ENCODE data around the gene ATP5MG. TPM values are rescaled to one million over a fixed set of nuclear protein-coding genes. Genes with fewer than 3 reads are reported as not detected.
A peak's percentile ranks its signal among the peaks of the same experiment; 100 is the strongest.

The ATP5MG gene
- total and polyA plus RNA-seq, 4 experiments from 2014 or later, result 158 to 704 (median 378) TPM

DNA sequence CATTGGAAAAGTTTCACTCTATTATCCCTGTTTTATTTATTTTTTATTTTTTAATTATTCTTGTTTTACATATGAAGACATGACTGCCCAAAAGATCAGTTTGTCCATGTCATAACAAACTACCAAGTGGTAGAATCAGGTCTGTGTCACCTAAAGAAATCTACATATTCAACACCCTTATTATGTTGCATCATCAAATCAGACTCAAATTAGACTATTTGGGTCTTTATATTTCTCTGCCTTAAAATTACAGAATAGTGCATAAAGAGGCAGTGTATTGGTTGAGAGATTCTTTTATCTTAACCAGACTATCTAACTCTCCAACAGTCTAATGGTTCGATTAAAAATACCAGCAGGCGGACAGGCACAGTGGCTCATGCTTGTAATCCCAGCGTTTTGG, 18.5 kb upstream of the ATP5MG start:
- no peaks in the 10 kb centered on the region for H3K4me1 ChIP-seq (ENCODE audit: insufficient read depth, low read length)
- no peaks in the 10 kb centered on the region for H3K9me3 Mint-ChIP-seq
- H3K36me3 ChIP-seq (ENCODE audit: insufficient read depth, low read length), result peaks cover 96% of the 10 kb centered on the region
- H3K9me3 ChIP-seq (ENCODE audit: control insufficient read depth in 1 of 2, low read length in 2 of 2), result no peaks in the 10 kb centered on the region
- no peak overlapping the region for H3K4me3 Mint-ChIP-seq
- H3K36me3 Mint-ChIP-seq, result peaks cover 72 to 86% of the 10 kb centered on the region in 2 donors
- H3K27ac ChIP-seq (ENCODE audit: low read depth, low read length), result no peak overlapping the region
- H3K4me1 Mint-ChIP-seq, result no peaks in the 10 kb centered on the region
- DNase-seq, result no peak
- no peak overlapping the region for H3K27ac Mint-ChIP-seq
- H3K4me3 ChIP-seq (ENCODE audit: low read length in 2 of 2), result no peak overlapping the region
- no peaks in the 10 kb centered on the region for H3K27me3 Mint-ChIP-seq
- H3K27me3 ChIP-seq (ENCODE audit: insufficient read depth, low read length), result no peaks in the 10 kb centered on the region
- ChIA-PET CTCF (ENCODE audit: partially characterized antibody) (no interaction called here), POLR2A (ENCODE audit: partially characterized antibody) (no interaction called here)
- intact Hi-C loops (cut with micrococcal nuclease), result loop anchor here (5.0 kb wide), 1 partner anchor 104 kb away; no protein-coding TSS in a partner anchor

DNA sequence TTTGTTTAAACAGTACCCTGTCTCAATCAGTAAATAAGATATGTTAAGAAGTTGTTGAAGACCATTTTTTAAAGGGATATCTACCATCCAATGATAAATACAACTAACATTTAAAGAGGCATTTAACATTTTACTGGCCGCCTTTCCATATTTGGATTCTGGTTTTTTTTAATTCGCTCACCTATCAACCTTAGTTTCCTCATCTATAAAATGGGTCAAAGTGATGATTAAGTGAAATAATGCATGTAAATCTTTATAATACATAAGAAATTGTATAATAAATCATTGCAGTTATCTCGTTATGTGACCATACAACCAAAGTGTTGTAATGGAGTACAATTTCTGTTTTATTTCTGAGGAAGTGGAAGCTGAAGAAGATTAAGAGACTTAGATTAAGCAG, 17.7 kb upstream of the ATP5MG start:
- no peak overlapping the region for H3K27ac ChIP-seq (ENCODE audit: low read depth, low read length)

GRCh38 chr11:118396097-118396501, 5.3 kb upstream of the ATP5MG start:
- peak in 4 of 5 donors; percentile 22 to 44 (median 38) for DNase-seq
- intact Hi-C loops (cut with micrococcal nuclease), result no loop called here
- CTCF ChIA-PET (ENCODE audit: partially characterized antibody), result interaction anchor here (1.5 kb wide), 1 partner anchor 10 kb away, joined by 5 read pairs; no protein-coding TSS in a partner anchor
- H3K27ac Mint-ChIP-seq, result peak overlapping the region; percentile 92 to 100 (median 99)
- POLR2A ChIA-PET (ENCODE audit: partially characterized antibody), result interaction anchor here (0.7 to 8.4 kb wide), 3 partner anchors 41 to 90 kb away, joined by 3 to 163 read pairs (median 4); partner anchors contain the start of gene KMT2A
- peaks cover 21 to 53% (median 44%) of the 10 kb centered on the region in 4 donors for H3K4me1 Mint-ChIP-seq
- Histone ChIP-seq H3K27ac (ENCODE audit: low read depth, low read length) (peak overlapping the region; percentile 82), H3K4me1 (ENCODE audit: insufficient read depth, low read length) (peaks cover 50% of the 10 kb centered on the region), H3K9me3 (ENCODE audit: control insufficient read depth in 1 of 2, low read length in 2 of 2) (no peaks in the 10 kb centered on the region), H3K4me3 (ENCODE audit: low read length in 2 of 2) (no peak overlapping the region), H3K27me3 (ENCODE audit: insufficient read depth, low read length) (no peaks in the 10 kb centered on the region), H3K36me3 (ENCODE audit: insufficient read depth, low read length) (peaks cover 39% of the 10 kb centered on the region)
- no peaks in the 10 kb centered on the region for H3K27me3 Mint-ChIP-seq
- H3K36me3 Mint-ChIP-seq, result peaks cover 23 to 48% of the 10 kb centered on the region in 2 donors
- H3K4me3 Mint-ChIP-seq, result peak overlapping the region; percentile 26 to 87 (median 66)
- H3K9me3 Mint-ChIP-seq, result no peaks in the 10 kb centered on the region

More for the DNA sequence above, 17.7 kb upstream of the ATP5MG start:
- Mint-ChIP-seq H3K36me3 (peaks cover 68 to 87% of the 10 kb centered on the region in 2 donors), H3K9me3 (no peaks in the 10 kb centered on the region), H3K4me3 (no peak overlapping the region), H3K27me3 (no peaks in the 10 kb centered on the region), H3K4me1 (no peaks in the 10 kb centered on the region), H3K27ac (peak overlapping the region in 2 of 7 donors; percentile 22 to 50)
- intact Hi-C loops (cut with micrococcal nuclease), result loop anchor here (5.0 kb wide), 1 partner anchor 104 kb away; no protein-coding TSS in a partner anchor
- H3K4me3 ChIP-seq (ENCODE audit: low read length in 2 of 2), result no peak overlapping the region
- no peaks in the 10 kb centered on the region for H3K4me1 ChIP-seq (ENCODE audit: insufficient read depth, low read length)
- no peaks in the 10 kb centered on the region for H3K27me3 ChIP-seq (ENCODE audit: insufficient read depth, low read length)
- H3K36me3 ChIP-seq (ENCODE audit: insufficient read depth, low read length), result peaks cover 96% of the 10 kb centered on the region
- no peaks in the 10 kb centered on the region for H3K9me3 ChIP-seq (ENCODE audit: control insufficient read depth in 1 of 2, low read length in 2 of 2)
- ChIA-PET CTCF (ENCODE audit: partially characterized antibody) (interaction anchor here (0.6 kb wide), 2 partner anchors 46 to 234 kb away, joined by 3 read pairs; no protein-coding TSS in a partner anchor), POLR2A (ENCODE audit: partially characterized antibody) (no interaction called here)
- DNase-seq, result no peak

- intact Hi-C loops (cut with micrococcal nuclease), result no loop called here
- H3K9me3 ChIP-seq (ENCODE audit: control insufficient read depth in 1 of 2, low read length in 2 of 2), result no peaks in the 10 kb centered on the region
- H3K4me1 ChIP-seq (ENCODE audit: insufficient read depth, low read length), result peaks cover 55% of the 10 kb centered on the region
- peak overlapping the region; percentile 70 to 100 (median 99) for H3K27ac Mint-ChIP-seq
- H3K9me3 Mint-ChIP-seq, result peaks cover 0 to 2% (median 0%) of the 10 kb centered on the region in 8 donors
- no peaks in the 10 kb centered on the region for H3K27me3 Mint-ChIP-seq
- H3K36me3 Mint-ChIP-seq, result peaks cover 18 to 51% of the 10 kb centered on the region in 2 donors
- peaks cover 27 to 67% (median 54%) of the 10 kb centered on the region in 4 donors for H3K4me1 Mint-ChIP-seq
- no peak overlapping the region for H3K4me3 ChIP-seq (ENCODE audit: low read length in 2 of 2)
- CTCF ChIA-PET (ENCODE audit: partially characterized antibody), result interaction anchor here (1.0 to 2.1 kb wide), 6 partner anchors 23 to 199 kb away, joined by 3 to 10 read pairs (median 4); no protein-coding TSS in a partner anchor
- no peaks in the 10 kb centered on the region for H3K27me3 ChIP-seq (ENCODE audit: insufficient read depth, low read length)
- peak overlapping the region; percentile 82 for H3K27ac ChIP-seq (ENCODE audit: low read depth, low read length)
- POLR2A ChIA-PET (ENCODE audit: partially characterized antibody), result interaction anchor here (0.8 to 8.4 kb wide), 5 partner anchors 9 to 633 kb away, joined by 3 to 163 read pairs (median 4); partner anchors contain the start of genes CD3D, KMT2A, SLC37A4 and UBE4A
- no peak for DNase-seq
- H3K36me3 ChIP-seq (ENCODE audit: insufficient read depth, low read length), result peaks cover 28% of the 10 kb centered on the region
- H3K4me3 Mint-ChIP-seq, result no peak overlapping the region
Observed at GRCh38 chr11:118397448-118397847, 4.0 kb upstream of the ATP5MG start.

GRCh38 chr11:118398791-118399559, 2.4 kb upstream of the ATP5MG start:
- Mint-ChIP-seq H3K27me3 (no peaks in the 10 kb centered on the region), H3K4me1 (peaks cover 30 to 75% (median 59%) of the 10 kb centered on the region in 4 donors), H3K4me3 (peak overlapping the region; percentile 53 to 99 (median 94)), H3K9me3 (peaks cover 0 to 2% (median 0%) of the 10 kb centered on the region in 8 donors), H3K27ac (peak overlapping the region; percentile 99 to 100 (median 99)), H3K36me3 (peaks cover 14 to 42% of the 10 kb centered on the region in 2 donors)
- peaks cover 19% of the 10 kb centered on the region for H3K36me3 ChIP-seq (ENCODE audit: insufficient read depth, low read length)
- DNase-seq, result peak; percentile 76 to 90 (median 86)
- no peaks in the 10 kb centered on the region for H3K9me3 ChIP-seq (ENCODE audit: control insufficient read depth in 1 of 2, low read length in 2 of 2)
- ChIA-PET POLR2A (ENCODE audit: partially characterized antibody) (interaction anchor here (0.7 to 8.4 kb wide), 10 partner anchors 8 to 103 kb away, joined by 3 to 163 read pairs (median 4); partner anchors contain the start of genes CD3D, KMT2A and UBE4A), CTCF (ENCODE audit: partially characterized antibody) (interaction anchor here (0.6 to 2.1 kb wide), 6 partner anchors 12 to 104 kb away, joined by 3 to 10 read pairs (median 5); no protein-coding TSS in a partner anchor)
- peak overlapping the region in 1 of 2 donors; percentile 26 for H3K4me3 ChIP-seq (ENCODE audit: low read length in 2 of 2)
- H3K4me1 ChIP-seq (ENCODE audit: insufficient read depth, low read length), result peaks cover 71% of the 10 kb centered on the region
- intact Hi-C loops (cut with micrococcal nuclease), result no loop called here
- H3K27me3 ChIP-seq (ENCODE audit: insufficient read depth, low read length), result no peaks in the 10 kb centered on the region
- H3K27ac ChIP-seq (ENCODE audit: low read depth, low read length), result peak overlapping the region; percentile 82

- no peaks in the 10 kb centered on the region for H3K9me3 ChIP-seq (ENCODE audit: control insufficient read depth in 1 of 2, low read length in 2 of 2)
- H3K4me1 ChIP-seq (ENCODE audit: insufficient read depth, low read length), result peaks cover 67% of the 10 kb centered on the region
- H3K27me3 ChIP-seq (ENCODE audit: insufficient read depth, low read length), result no peaks in the 10 kb centered on the region
- no peaks in the 10 kb centered on the region for H3K27me3 Mint-ChIP-seq
- H3K36me3 ChIP-seq (ENCODE audit: insufficient read depth, low read length), result peaks cover 20% of the 10 kb centered on the region
- H3K4me3 ChIP-seq (ENCODE audit: low read length in 2 of 2), result peak overlapping the region; percentile 87 to 93
- H3K36me3 Mint-ChIP-seq, result peaks cover 15 to 49% of the 10 kb centered on the region in 2 donors
- peak overlapping the region; percentile 91 to 99 (median 96) for H3K4me3 Mint-ChIP-seq
- H3K27ac ChIP-seq (ENCODE audit: low read depth, low read length), result peak overlapping the region; percentile 82
- peaks cover 0 to 2% (median 0%) of the 10 kb centered on the region in 8 donors for H3K9me3 Mint-ChIP-seq
- peak overlapping the region; percentile 99 to 100 (median 99) for H3K27ac Mint-ChIP-seq
- no peak for DNase-seq
- intact Hi-C loops (cut with micrococcal nuclease), result loop anchor here (1.0 to 5.0 kb wide), 5 partner anchors 34 to 177 kb away; partner anchors contain the start of genes ARCN1, JAML, KMT2A and UBE4A
- H3K4me1 Mint-ChIP-seq, result peaks cover 44 to 87% (median 63%) of the 10 kb centered on the region in 4 donors
- ChIA-PET CTCF (ENCODE audit: partially characterized antibody) (interaction anchor here (0.8 to 1.8 kb wide), 7 partner anchors 28 to 204 kb away, joined by 3 to 9 read pairs (median 4); no protein-coding TSS in a partner anchor), POLR2A (ENCODE audit: partially characterized antibody) (interaction anchor here (0.8 to 8.4 kb wide), 2 partner anchors 35 to 127 kb away, joined by 3 to 163 read pairs; partner anchors contain the start of gene KMT2A)
Observed at GRCh38 chr11:118401880-118402590, 629 bp downstream of the ATP5MG start.

All from CD4-positive, alpha-beta memory T cell (primary cell).